Fibroblast of skin of scalp (primary cell): Measurements from ENCODE around the gene SLC27A6.

Source experiments
- DNase-seq: peaks from one replicate; pipeline ENCODE4 v3.0.0-alpha.2; 2013

SLC27A6 gene

GRCh38 chr5:129067745-129068144, 102.5 kb downstream of the SLC27A6 start:
- no peak for DNase-seq

GRCh38 chr5:129069292-129069691, 104.0 kb downstream of the SLC27A6 start:
- no peak for DNase-seq

- no peak for DNase-seq
Observed at GRCh38 chr5:129073111-129073510, 107.8 kb downstream of the SLC27A6 start.

- DNase-seq = peak; percentile 28
Observed at GRCh38 chr5:129074903-129075302, 109.6 kb downstream of the SLC27A6 start.

GRCh38 chr5:129077433-129078075, 112.3 kb downstream of the SLC27A6 start:
- DNase-seq = no peak

- no peak for DNase-seq
Observed at GRCh38 chr5:129078247-129078646, 113.0 kb downstream of the SLC27A6 start.

GRCh38 chr5:129078660-129079059, 113.4 kb downstream of the SLC27A6 start:
- DNase-seq = no peak

GRCh38 chr5:129079496-129079895, 114.2 kb downstream of the SLC27A6 start:
- DNase-seq = no peak

GRCh38 chr5:129080766-129081165, 115.5 kb downstream of the SLC27A6 start:
- DNase-seq = no peak

- DNase-seq = no peak
Observed at GRCh38 chr5:129082225-129083136, 117.2 kb downstream of the SLC27A6 start.
